ENCODE measurements around the gene PTPN4. TPM values are rescaled to one million over a fixed set of nuclear protein-coding genes. Genes with fewer than 3 reads are reported as not detected.

The PTPN4 gene
- total and polyA plus RNA-seq, 2 donors (not counting 1 experiment from before 2014, with no cell fraction given), result 5.3 to 22.3 TPM

GRCh38 chr2:119734047-119734446, 25.7 kb upstream of the PTPN4 start:
- Histone ChIP-seq H3K4me1 (ENCODE audit: control insufficient read depth, extremely low read depth, insufficient read depth, low read length) (no peaks in the 10 kb centered on the region), H4K20me1 (ENCODE audit: control insufficient read depth, extremely low read depth, insufficient read depth, low read length) (no peaks in the 10 kb centered on the region), H3K9ac (ENCODE audit: insufficient read depth, low read length) (no peak overlapping the region), H3K27ac (ENCODE audit: insufficient read depth, low read length) (no peak overlapping the region), H3K27me3 (ENCODE audit: control insufficient read depth, insufficient read depth, low read length) (peaks cover 3% of the 10 kb centered on the region), H3K4me3 (replicated peaks in 1 of 4; ENCODE audit: control extremely low read depth in 1 of 4, insufficient read depth in 1 of 4, low read depth in 3 of 4, low read length in 4 of 4) (no peak overlapping the region), H3K36me3 (ENCODE audit: control insufficient read depth, insufficient read depth, low read length) (no peaks in the 10 kb centered on the region), H2AFZ (ENCODE audit: low read length) (no peak overlapping the region), H3K79me2 (ENCODE audit: control insufficient read depth, insufficient read depth, low read length) (no peaks in the 10 kb centered on the region), H3K4me2 (ENCODE audit: extremely low read depth, insufficient read depth, low read length) (no peak overlapping the region), H3K9me3 (ENCODE audit: control insufficient read depth, insufficient read depth, low read depth, low read length) (no peaks in the 10 kb centered on the region)
- no peak for TF ChIP-seq CTCF (conservative IDR thresholded peaks at IDR 0.05 in 1 of 2, IDR thresholded peaks at IDR 0.05 in 1 of 2; ENCODE audit: low read depth in 1 of 2, low read length in 2 of 2)
- no peak for TF ChIP-seq EZH2 (IDR thresholded peaks at IDR 0.05; ENCODE audit: low read length, missing control alignments)
- no peak for DNase-seq (ENCODE audit: low read depth in 2 of 2)

- DNase-seq (ENCODE audit: low read depth in 2 of 2), result no peak
- Histone ChIP-seq H2AFZ (ENCODE audit: low read length) (no peak overlapping the region), H4K20me1 (ENCODE audit: control insufficient read depth, extremely low read depth, insufficient read depth, low read length) (no peaks in the 10 kb centered on the region), H3K36me3 (ENCODE audit: control insufficient read depth, insufficient read depth, low read length) (no peaks in the 10 kb centered on the region), H3K79me2 (ENCODE audit: control insufficient read depth, insufficient read depth, low read length) (no peaks in the 10 kb centered on the region), H3K4me1 (ENCODE audit: control insufficient read depth, extremely low read depth, insufficient read depth, low read length) (no peaks in the 10 kb centered on the region), H3K27ac (ENCODE audit: insufficient read depth, low read length) (no peak overlapping the region), H3K4me3 (replicated peaks in 1 of 4; ENCODE audit: control extremely low read depth in 1 of 4, insufficient read depth in 1 of 4, low read depth in 3 of 4, low read length in 4 of 4) (no peak overlapping the region), H3K27me3 (ENCODE audit: control insufficient read depth, insufficient read depth, low read length) (peaks cover 3% of the 10 kb centered on the region), H3K4me2 (ENCODE audit: extremely low read depth, insufficient read depth, low read length) (no peak overlapping the region), H3K9ac (ENCODE audit: insufficient read depth, low read length) (no peak overlapping the region), H3K9me3 (ENCODE audit: control insufficient read depth, insufficient read depth, low read depth, low read length) (no peaks in the 10 kb centered on the region)
- TF ChIP-seq CTCF (conservative IDR thresholded peaks at IDR 0.05 in 1 of 2, IDR thresholded peaks at IDR 0.05 in 1 of 2; ENCODE audit: low read depth in 1 of 2, low read length in 2 of 2) (no peak), EZH2 (IDR thresholded peaks at IDR 0.05; ENCODE audit: low read length, missing control alignments) (no peak)
Measured at GRCh38 chr2:119735565-119735964, 24.2 kb upstream of the PTPN4 start.

GRCh38 chr2:119736021-119736420, 23.7 kb upstream of the PTPN4 start:
- H3K9me3 ChIP-seq (ENCODE audit: control insufficient read depth, insufficient read depth, low read depth, low read length), result no peaks in the 10 kb centered on the region
- no peak overlapping the region for H3K9ac ChIP-seq (ENCODE audit: insufficient read depth, low read length)
- H3K27ac ChIP-seq (ENCODE audit: insufficient read depth, low read length), result no peak overlapping the region
- H3K79me2 ChIP-seq (ENCODE audit: control insufficient read depth, insufficient read depth, low read length), result no peaks in the 10 kb centered on the region
- TF ChIP-seq CTCF (conservative IDR thresholded peaks at IDR 0.05 in 1 of 2, IDR thresholded peaks at IDR 0.05 in 1 of 2; ENCODE audit: low read depth in 1 of 2, low read length in 2 of 2) (no peak), EZH2 (IDR thresholded peaks at IDR 0.05; ENCODE audit: low read length, missing control alignments) (no peak)
- H3K4me1 ChIP-seq (ENCODE audit: control insufficient read depth, extremely low read depth, insufficient read depth, low read length), result no peaks in the 10 kb centered on the region
- no peak overlapping the region for H3K4me2 ChIP-seq (ENCODE audit: extremely low read depth, insufficient read depth, low read length)
- H2AFZ ChIP-seq (ENCODE audit: low read length), result no peak overlapping the region
- H3K36me3 ChIP-seq (ENCODE audit: control insufficient read depth, insufficient read depth, low read length), result no peaks in the 10 kb centered on the region
- H3K4me3 ChIP-seq (replicated peaks in 1 of 4; ENCODE audit: control extremely low read depth in 1 of 4, insufficient read depth in 1 of 4, low read depth in 3 of 4, low read length in 4 of 4), result no peak overlapping the region
- H4K20me1 ChIP-seq (ENCODE audit: control insufficient read depth, extremely low read depth, insufficient read depth, low read length), result no peaks in the 10 kb centered on the region
- H3K27me3 ChIP-seq (ENCODE audit: control insufficient read depth, insufficient read depth, low read length), result peaks cover 3% of the 10 kb centered on the region
- DNase-seq (ENCODE audit: low read depth in 2 of 2), result no peak
